Parathyroid adenoma (tissue), 2 donors: ENCODE results near the gene CNRIP1.
A peak's percentile ranks its signal among the peaks of the same experiment; 100 is the strongest.

Experiments used
- H2AFZ ChIP-seq: fragments of 300-600 bp; sonication (generic); one replicate; pipeline ENCODE4 v1.7.0; 2017; ENCODE audit warnings: antibody characterized with exemption, mild to moderate bottlenecking
- H3K27ac ChIP-seq: fragments of 300-600 bp; sonication (generic); one replicate; pipeline ENCODE4 v1.7.0; 2017
- H3K27me3 ChIP-seq: fragments of 300-600 bp; sonication (generic); one replicate; pipeline ENCODE4 v1.7.0; 2017; ENCODE audit warnings: low read length; ENCODE audit not compliant: control insufficient read depth, insufficient read depth
- H3K36me3 ChIP-seq: fragments of 300-600 bp; sonication (generic); one replicate; pipeline ENCODE4 v1.7.0; 2017; ENCODE audit warnings: low read length; ENCODE audit not compliant: control insufficient read depth, insufficient read depth
- H3K4me1 ChIP-seq: fragments of 300-600 bp; sonication (generic); one replicate; pipeline ENCODE4 v1.7.0; 2017; ENCODE audit warnings: control low read depth
- H3K4me2 ChIP-seq: fragments of 300-600 bp; sonication (generic); one replicate; pipeline ENCODE4 v1.7.0; 2017; ENCODE audit warnings: low read length
- H3K4me3 ChIP-seq: fragments of 300-600 bp; sonication (generic); one replicate; pipeline ENCODE4 v1.7.0; 2017; ENCODE audit warnings: low read depth, low read length
- H3K79me2 ChIP-seq: fragments of 300-600 bp; sonication (generic); one replicate; pipeline ENCODE4 v1.7.0; 2017; ENCODE audit warnings: control low read depth
- H3K9ac ChIP-seq: fragments of 300-600 bp; sonication (generic); one replicate; pipeline ENCODE4 v1.7.0; 2017; ENCODE audit warnings: mild to moderate bottlenecking
- H3K9me3 ChIP-seq: fragments of 300-600 bp; sonication (generic); one replicate; pipeline ENCODE4 v1.7.0; 2017; ENCODE audit warnings: low read length; ENCODE audit not compliant: control insufficient read depth
- CTCF ChIP-seq: fragments of 300-600 bp; sonication (generic); IDR thresholded peaks from one replicate; pipeline ENCODE4 v1.7.0; 2017; ENCODE audit warnings: antibody characterized with exemption, mild to moderate bottlenecking
- donor health status: primary hyperparathyroidism.

Gene CNRIP1

GRCh38 chr2:68251187-68251854, 68.4 kb downstream of the CNRIP1 start:
- Histone ChIP-seq H3K79me2 (peaks cover 43% of the 10 kb centered on the region), H3K4me1 (peaks cover 31% of the 10 kb centered on the region), H3K4me3 (peak overlapping the region; percentile 83), H3K27me3 (no peaks in the 10 kb centered on the region), H3K9ac (no peak overlapping the region), H3K4me2 (peak overlapping the region; percentile 72), H2AFZ (peak overlapping the region; percentile 76), H3K36me3 (no peaks in the 10 kb centered on the region), H3K27ac (peak overlapping the region; percentile 94), H3K9me3 (no peaks in the 10 kb centered on the region)
- TF ChIP-seq CTCF: peak; percentile 75

- Histone ChIP-seq H3K27ac (peak overlapping the region; percentile 94), H3K9ac (no peak overlapping the region), H3K4me3 (peak overlapping the region; percentile 83), H3K4me1 (peaks cover 31% of the 10 kb centered on the region), H3K9me3 (no peaks in the 10 kb centered on the region), H3K27me3 (no peaks in the 10 kb centered on the region), H2AFZ (peak overlapping the region; percentile 36), H3K79me2 (peaks cover 46% of the 10 kb centered on the region), H3K36me3 (no peaks in the 10 kb centered on the region), H3K4me2 (peak overlapping the region; percentile 72)
- no peak for TF ChIP-seq CTCF
Observed at GRCh38 chr2:68250652-68251186, 69.0 kb downstream of the CNRIP1 start.

- H2AFZ ChIP-seq: no peak overlapping the region
- H3K27me3 ChIP-seq: no peaks in the 10 kb centered on the region
- peaks cover 31% of the 10 kb centered on the region for H3K4me1 ChIP-seq
- peaks cover 49% of the 10 kb centered on the region for H3K79me2 ChIP-seq
- peak overlapping the region; percentile 83 for H3K4me3 ChIP-seq
- H3K36me3 ChIP-seq: no peaks in the 10 kb centered on the region
- no peaks in the 10 kb centered on the region for H3K9me3 ChIP-seq
- H3K27ac ChIP-seq: no peak overlapping the region
- H3K4me2 ChIP-seq: peak overlapping the region; percentile 72
- H3K9ac ChIP-seq: no peak overlapping the region
- no peak for TF ChIP-seq CTCF
Observed at GRCh38 chr2:68250196-68250595, 69.6 kb downstream of the CNRIP1 start.

DNA sequence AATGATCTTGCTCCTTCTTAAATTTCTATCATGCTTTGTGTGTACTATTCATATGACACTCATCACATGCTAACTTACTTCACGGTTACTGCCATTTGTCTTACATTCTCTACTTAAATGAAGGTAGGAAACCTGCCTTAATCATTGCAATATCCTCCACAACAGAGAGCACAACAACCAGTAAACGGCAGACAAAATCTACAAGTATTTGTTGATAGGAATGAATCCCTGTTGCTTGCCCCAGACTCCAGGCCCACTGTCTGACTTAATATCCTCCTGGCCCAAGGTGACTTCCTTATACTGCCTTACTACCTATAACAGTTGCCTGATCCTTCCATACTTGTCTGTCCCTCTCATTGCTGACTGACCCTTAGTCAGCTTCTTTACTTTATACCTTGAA, 70.9 kb downstream of the CNRIP1 start:
- H3K4me1 ChIP-seq: peaks cover 29% of the 10 kb centered on the region
- H3K79me2 ChIP-seq: peaks cover 62% of the 10 kb centered on the region
- no peak overlapping the region for H3K9ac ChIP-seq
- H3K4me3 ChIP-seq: no peak overlapping the region
- H3K4me2 ChIP-seq: no peak overlapping the region
- H3K27me3 ChIP-seq: no peaks in the 10 kb centered on the region
- H3K27ac ChIP-seq: no peak overlapping the region
- no peaks in the 10 kb centered on the region for H3K36me3 ChIP-seq
- H2AFZ ChIP-seq: no peak overlapping the region
- TF ChIP-seq CTCF: no peak
- H3K9me3 ChIP-seq: no peaks in the 10 kb centered on the region

- H3K27ac ChIP-seq: no peak overlapping the region
- no peak overlapping the region for H3K9ac ChIP-seq
- H2AFZ ChIP-seq: no peak overlapping the region
- H3K36me3 ChIP-seq: no peaks in the 10 kb centered on the region
- H3K9me3 ChIP-seq: no peaks in the 10 kb centered on the region
- no peak overlapping the region for H3K4me3 ChIP-seq
- H3K79me2 ChIP-seq: peaks cover 62% of the 10 kb centered on the region
- peaks cover 29% of the 10 kb centered on the region for H3K4me1 ChIP-seq
- TF ChIP-seq CTCF: no peak
- H3K27me3 ChIP-seq: no peaks in the 10 kb centered on the region
- no peak overlapping the region for H3K4me2 ChIP-seq
Observed at GRCh38 chr2:68248361-68248760, 71.4 kb downstream of the CNRIP1 start.
